GM12891 (cell line): Measurements from ENCODE around the gene LRRN4.

Experiments
- PAX5 ChIP-seq: IDR thresholded peaks from 2 replicates; pipeline ENCODE4 v1.6.1; 2011; ENCODE audit warnings: low read length, moderate library complexity, mild to moderate bottlenecking; ENCODE audit not compliant: insufficient read depth, severe bottlenecking
- POLR2A ChIP-seq: IDR thresholded peaks from 2 replicates; pipeline ENCODE4 v1.6.1; 2011; ENCODE audit warnings: low read depth, low read length, control low read depth
- POLR2AphosphoS5 ChIP-seq: IDR thresholded peaks from 2 replicates; pipeline ENCODE4 v1.6.1; 2011; ENCODE audit warnings: low read depth, low read length, control low read depth
- POU2F2 ChIP-seq: IDR thresholded peaks from 2 replicates; pipeline ENCODE4 v1.6.1; 2011; ENCODE audit warnings: low read depth, mild to moderate bottlenecking, control low read depth, low read length, moderate library complexity
- SPI1 ChIP-seq: IDR thresholded peaks from 2 replicates; pipeline ENCODE4 v1.6.1; 2011; ENCODE audit warnings: low read depth, low read length, control low read depth
- TAF1 ChIP-seq: IDR thresholded peaks from 2 replicates; pipeline ENCODE4 v1.6.1; 2011; ENCODE audit warnings: low read depth, low read length, control low read depth

DNA sequence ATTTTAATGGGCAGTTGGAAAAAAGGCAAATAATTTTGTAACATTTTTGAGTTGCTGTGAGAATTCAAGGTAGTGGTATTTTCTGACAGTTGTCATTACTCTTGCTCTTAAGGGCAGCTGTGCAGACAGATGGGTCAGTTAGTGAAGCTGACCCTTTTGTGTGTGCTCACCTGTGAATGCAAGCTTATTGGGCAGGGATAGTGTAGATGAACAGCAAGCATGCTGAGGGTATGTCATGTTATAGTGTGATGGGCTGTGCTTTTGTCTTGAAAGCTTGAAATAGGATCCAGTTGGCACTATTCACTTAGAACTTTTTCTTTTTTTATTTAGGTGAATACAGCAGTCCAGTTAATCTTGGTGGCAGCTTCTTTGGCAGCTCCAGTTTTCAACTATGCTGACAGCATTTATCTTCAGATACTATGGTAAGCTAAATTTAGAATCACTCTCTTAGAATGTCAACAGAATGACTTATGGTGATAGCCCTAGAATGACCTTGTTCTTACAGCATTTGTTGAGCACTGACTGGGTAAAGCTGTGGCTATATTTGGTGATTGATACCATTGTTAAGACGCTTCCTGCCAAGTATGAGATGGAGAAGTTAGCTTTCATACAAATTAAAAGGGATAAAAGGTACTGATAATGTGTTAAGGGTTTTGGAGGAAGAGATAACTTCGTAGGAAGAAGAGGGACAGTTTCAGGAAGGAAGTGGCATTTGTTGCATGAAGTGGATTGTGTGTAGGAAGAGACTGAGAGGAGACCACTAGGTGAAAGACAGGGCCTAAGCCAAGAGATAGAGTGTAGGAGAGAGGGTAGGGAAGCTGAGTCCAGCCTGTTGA is 19.5 kb downstream of the LRRN4 start:
- TF ChIP-seq TAF1 (no peak), POLR2A (no peak), POLR2AphosphoS5 (no peak), PAX5 (no peak), POU2F2 (no peak), SPI1 (0 out of 2 replicates have a peak, but pooled peaks have one; percentile 5)
